Right renal cortex interstitium (tissue), 3 donors: ENCODE measurements around the gene SLC38A10. TPM values are rescaled to one million over a fixed set of nuclear protein-coding genes. Genes with fewer than 3 reads are reported as not detected.

Source experiments
- DNase-seq, 3 donors: peaks; one replicate each; pipeline ENCODE4 v3.0.0-alpha.2; 2013; ENCODE audit warnings: low read depth in 3 of 3, low spot score in 2 of 3
- polyA plus RNA-seq, 3 donors: library from polyadenylated mRNA; unstranded; fragments of 120-200 nt; gene quantifications; one replicate each; pipeline ENCODE4 v1.2.1, GENCODE V29; 2013; ENCODE audit not compliant: insufficient read length in 3 of 3

The SLC38A10 gene
- polyA plus RNA-seq, 3 donors: 45.1 to 55.0 (median 46.6) TPM

DNA sequence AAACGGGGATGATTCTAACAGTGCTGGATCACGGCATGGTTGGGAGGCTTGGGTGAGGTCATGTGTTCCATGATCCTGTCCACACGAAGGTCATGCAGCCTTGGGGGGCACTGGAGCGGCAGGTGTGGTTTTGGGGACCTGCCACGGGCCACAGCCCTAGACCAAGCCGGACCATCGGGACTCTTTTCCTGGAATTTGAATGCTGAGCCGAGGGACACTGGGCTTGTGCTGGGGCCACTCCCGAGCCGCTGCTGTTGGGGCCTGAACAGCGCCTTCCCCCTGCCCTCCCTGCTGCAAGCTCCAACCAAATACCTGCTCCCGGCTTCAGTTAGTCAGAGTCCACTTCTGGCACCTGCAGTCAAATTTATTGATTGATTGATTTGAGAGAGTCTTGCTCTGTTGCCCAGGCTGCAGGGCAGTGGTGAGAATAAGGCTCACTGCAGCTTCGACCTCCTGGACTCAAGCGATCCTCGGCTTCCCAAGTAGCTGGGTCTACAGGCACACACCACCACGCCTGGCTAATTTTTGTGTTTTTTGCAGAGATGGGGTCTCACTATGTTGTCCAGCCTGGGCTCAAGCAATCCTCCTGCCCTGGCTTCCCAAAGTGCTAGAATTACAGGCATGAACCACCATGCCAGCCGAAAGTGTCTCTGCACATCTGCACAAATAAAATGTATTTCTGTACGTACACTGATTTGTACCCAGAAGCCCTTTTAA is 37.2 kb upstream of the SLC38A10 start:
- DNase-seq: no peak

DNA sequence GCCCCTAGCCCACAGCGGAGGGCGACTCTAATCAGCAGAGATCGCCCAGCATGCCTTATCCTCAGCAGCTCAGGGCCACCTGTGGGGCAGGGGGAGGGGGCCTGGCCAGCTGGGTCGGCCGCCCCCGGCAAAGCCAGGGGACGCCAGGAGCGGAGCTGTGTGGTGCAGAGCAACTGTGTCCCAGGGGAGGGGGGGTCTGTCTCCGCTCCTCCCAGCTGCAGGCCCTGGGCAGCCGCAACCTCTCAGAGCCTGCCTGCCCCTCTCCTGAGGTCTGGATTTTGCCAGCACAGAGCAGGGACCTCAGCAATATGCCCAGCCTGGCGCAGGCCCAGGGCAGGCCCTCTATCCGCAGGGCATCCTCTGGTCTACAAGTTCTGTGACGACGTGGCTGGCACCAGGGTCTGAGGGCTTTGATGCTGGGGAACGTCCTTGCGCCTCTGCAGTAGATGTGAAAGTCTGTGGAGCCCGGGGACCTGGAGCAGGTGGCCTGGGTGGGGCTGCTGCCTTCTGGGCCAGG is 36.5 kb upstream of the SLC38A10 start:
- no peak for DNase-seq

DNA sequence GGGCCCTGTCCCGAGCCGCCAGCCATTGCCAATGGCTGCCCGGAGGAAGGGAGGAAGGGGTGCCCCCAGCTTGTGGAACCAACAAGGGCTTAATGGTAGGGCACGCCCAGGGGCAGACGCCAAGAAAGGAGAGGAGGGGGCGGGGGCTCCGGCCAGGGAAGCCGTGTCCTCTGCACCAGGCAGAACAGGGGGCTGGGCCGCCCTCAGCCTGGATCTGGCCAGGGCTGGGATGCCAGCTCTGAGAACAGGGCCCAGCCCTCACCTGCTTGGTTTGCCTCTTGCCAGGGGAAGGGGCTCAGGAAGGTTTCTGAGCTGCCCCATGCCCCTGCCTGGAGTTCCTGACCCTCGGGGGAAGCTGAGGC is 35.8 kb upstream of the SLC38A10 start:
- no peak for DNase-seq

DNA sequence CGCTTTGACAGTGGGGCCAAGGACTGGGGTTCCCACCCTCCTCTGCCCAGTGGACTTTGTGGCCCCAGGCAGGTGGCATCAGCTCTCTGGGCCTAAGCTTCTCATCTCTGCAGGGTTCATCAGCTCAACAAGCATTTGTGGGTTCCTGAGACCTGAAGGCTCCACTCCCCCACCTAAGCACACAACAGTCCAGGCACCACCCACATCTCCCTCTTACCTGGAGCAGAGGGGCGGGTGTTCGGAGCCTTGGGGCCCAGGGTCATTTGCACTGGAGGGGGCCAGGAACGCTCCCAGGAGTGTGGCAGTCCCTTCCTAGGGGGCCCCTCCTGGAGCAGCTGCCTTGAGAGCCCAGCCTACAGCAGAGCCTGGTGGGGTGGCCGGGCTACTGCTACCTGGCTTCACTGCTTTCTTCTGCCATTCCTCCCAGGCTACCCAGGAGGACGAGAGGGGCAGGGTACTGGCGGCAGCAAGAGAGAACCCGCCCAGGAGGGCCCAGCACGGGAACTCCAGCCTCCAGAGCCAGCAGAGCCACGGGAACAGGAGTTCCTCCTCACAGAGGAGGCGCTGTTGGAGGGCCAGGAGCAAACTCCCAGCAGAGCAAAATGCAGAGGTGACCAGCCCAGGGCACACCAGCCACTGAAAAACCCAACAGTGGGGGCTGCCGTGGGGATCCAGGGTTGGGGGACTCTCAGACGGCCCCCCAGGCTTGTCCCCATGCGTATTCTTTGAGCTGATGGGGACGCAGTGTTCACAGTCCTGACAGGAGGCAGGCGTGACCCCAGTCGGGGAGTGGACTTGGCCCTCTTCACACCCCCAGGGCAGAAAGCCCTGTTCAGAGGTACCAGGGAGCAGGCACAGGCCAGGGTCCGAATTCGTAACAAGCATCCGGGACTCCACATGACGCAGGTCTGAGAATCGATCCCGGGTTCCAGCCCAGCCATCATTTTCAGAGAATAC is 35.1 kb upstream of the SLC38A10 start:
- DNase-seq: no peak

DNA sequence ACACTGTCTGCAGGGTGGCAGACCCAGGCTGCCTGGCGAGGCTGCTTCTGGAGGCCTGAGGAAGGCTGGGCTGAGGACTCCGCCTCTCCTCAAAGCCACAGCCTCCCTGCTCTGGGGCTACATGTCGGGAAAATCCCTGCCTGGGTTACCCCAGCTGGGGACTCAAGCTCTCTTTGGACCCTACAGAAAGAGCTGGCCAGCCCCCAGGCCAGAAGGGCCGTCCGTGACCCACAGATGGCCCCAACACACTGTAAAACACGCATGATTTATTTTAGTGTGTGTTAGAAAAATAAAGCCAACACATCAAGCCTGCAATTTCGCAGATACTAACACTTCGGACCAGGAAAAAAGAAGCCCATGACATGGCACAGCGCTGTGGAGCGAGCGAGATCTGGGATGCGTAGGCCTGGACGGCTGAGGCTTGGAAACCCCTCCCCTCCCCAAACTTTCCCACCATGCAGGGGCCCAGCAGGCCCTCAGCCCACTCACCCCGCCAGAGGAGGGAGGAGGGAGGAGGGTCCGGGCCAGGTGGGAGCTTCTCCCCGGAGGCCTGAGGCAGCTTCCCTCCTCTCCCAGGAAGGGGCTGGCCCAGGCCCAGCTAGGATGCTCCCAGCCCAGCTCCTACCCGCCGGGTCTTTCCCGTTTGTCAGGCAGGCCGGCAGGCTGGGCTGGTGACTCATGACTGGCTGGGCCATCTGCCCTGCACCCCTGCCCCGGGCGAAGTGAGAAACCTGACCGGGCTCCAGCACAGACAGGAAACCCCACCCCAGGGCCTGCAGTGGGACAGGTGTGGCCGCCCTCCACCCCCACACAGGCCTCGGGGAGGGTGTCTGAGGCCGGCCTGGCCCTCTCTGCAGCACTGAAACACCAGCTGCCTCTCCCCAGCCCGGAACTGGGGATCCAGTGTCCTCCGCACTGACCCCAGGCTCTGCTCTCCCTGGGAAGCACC is 34.1 kb upstream of the SLC38A10 start:
- no peak for DNase-seq

DNA sequence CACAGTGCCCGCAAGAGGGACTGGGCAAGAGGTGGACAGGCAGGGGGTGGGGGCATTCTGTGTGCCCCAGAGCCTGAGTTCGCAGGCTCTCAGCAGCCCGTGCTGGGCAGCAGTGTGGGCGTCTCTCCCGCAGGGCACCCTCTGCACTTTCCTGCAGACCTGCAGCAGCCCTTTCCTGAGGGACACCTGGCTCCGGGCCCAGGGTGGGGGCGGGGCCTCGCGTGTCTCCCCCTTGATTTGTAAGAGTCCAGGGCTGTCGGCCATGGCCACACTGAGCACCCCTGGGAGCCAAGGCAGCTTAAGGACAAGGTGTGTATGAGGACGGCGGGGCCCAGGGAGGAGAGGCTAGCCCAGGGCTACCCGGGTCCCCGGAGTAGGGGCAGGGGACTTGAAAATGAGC is 33.4 kb upstream of the SLC38A10 start:
- DNase-seq: no peak

DNA sequence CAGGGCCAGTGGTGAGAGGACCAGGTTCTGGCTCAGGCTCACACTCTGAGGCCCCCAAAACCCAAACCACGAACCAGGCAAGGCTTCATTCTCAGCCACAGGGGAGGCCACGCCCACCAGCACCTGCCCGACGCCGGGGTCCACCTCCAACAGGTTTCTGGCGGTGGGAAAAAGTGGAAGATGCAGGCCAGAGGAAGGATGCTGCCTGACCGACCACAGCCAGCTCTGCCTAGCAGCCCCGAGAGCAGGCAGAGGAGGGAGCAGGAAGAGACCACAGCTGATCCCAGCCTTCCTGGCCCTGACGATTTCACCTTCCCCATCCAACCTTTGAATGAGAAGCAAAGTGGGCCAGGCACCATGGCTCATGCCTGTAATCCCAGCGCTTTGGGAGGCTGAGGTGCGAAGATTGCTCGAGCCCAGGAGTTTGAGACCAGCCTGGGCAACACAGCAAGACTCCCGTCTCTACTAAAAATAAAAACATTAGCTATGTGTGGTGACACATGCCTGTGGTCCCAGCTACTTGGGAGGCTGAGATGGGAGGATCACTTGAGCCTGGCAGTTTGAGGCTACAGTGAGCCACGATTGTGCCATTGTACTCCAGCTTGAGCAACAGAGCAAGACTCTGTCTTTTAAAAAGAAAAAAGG is 30.7 kb upstream of the SLC38A10 start:
- DNase-seq: no peak

DNA sequence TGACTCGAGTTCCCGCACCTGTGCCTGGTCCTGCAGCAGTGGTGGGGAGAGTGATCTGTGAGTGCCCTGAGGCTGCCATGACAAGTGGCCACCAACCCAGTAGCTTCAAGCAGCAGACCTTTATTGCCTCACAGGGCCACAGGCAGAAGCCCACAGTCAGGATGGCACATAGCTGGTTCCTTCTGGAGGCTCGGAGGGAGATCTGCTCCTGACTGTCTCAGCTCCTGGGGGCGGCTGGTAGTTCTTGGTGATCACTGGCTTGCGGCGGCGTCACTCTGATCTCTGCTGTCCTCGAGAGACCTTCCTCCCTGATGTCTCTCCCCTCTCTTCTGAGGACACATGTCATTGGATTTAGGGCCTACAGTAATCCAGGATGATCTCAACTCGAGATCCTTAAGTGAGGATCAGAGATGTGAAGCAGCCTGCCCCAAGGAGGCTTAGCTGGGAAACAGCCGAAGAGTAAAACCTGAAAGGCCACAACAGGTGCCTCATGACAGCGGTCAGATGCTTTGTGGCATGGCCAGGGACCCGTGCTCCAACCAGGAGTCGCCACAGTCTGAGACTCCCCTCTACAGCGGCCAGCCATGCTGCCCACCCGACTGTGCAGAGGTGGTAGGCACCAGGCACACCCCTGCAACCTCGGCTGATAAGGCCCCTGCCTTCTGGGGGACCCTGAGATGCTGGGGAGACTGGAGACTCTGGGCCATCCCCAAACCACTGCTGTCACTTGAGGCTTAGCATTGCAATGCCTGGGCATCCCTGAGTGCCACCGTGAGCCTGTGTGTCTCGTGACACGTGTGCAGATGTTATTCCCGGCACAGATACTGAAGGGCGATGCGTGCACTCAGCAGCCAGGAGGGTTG is 30.0 kb upstream of the SLC38A10 start:
- no peak for DNase-seq

DNA sequence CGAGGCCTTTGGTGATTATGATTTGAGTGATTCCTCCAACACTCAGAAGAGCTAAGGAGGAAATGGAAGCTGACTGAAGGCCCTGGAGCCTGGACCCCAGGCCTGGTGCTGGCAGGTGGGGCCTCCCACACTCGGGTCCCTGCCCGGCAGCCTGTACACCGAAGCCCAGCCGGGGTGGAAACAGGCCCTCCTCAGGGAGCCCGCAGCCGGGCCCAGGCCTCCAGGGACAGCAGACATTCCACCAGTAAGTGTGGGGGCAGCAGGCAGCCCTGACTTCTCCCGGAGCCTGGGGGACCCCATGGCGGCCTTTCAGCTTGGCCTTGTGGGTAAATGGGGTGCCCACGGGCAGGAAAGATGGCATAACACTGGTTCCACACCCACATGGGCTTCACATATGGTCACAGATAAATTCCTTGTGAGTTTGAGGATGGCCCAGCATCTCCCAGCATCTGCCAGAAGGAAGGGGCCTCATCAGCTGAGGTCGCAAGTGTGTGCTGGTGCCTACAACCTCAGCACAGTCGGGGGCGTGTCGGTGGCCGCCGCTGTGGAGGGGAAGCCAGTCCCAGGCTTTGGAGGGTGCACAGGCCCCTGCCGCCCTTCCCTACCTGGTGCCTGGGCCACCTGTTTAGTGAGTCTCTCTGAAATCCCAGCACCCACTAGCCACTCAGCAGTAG is 29.2 kb upstream of the SLC38A10 start:
- DNase-seq: no peak

DNA sequence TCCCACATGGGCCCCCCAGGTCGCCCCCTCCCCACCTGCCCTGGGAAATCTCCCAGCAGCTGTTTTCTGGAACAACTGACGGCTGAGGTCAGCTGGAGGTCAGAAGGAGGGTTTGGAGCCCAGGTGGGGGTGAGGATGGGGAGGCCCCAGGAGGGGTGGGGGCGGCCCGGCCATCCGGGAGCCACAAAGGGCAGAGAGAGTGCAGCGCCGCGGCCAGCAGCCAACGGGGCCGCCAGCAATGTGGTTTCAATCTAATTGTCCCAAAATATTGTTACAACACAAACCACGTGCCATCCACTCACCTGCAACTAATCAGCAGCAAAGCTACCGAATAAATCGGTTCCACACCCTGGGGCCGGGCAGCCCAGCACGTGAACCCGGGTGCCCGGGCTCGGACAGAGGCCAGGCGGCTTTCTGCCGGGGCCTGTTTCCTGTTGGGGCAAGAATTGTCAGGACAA is 28.3 kb upstream of the SLC38A10 start:
- DNase-seq: no peak

DNA sequence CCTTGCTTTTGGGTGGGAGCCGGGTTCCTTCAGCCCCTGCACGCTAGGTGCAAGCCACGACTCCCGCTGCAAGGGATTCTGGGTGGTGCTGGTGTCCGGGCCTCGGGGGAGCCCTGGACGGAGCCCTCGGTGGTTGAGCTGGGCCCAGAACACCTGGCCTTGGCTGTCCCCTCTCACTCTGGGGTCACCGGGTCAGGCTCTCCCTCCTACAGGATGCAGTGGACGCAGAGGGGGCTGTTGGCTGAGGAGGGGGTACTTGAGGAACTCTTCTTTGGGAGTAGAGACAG is 27.9 kb upstream of the SLC38A10 start:
- DNase-seq: no peak

DNA sequence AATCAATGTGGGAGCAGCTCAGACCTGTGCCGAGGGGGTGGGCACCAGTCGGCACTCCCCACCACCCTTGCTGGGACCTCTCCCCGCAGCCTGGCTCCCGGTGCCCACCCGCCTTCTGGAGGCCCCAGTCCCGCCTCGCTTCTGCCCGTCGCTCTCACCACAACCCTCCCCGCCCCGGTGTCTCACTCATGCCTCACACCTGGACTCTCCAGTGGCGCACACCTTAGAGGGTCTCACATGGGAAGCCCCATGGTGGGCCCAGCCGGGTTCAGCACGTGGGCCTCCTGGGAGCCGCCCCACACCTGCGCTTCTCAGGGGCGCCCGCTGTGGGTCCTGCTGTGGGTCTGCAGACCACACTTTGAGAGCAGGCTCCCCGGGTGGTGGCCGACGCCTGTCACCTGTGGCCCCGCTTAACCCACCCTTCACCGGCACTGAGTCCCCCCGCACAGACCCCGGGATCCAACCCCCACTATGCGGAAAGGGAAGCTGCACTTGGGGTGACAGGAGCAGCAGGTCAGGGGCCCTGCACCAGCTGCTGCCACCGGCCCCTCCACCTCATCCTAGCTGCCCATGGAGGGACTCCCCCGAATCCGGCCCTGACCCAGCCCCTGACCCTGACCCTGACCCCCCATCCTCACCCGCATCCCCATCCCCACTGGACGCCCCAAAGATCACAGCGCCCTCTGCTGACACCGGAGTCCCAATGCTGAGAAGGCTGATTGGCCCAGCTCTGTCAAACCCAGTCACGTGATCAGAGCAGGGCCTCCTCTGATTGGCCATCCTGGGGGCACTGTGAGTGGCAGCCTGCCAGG is 27.4 kb upstream of the SLC38A10 start:
- no peak for DNase-seq

DNA sequence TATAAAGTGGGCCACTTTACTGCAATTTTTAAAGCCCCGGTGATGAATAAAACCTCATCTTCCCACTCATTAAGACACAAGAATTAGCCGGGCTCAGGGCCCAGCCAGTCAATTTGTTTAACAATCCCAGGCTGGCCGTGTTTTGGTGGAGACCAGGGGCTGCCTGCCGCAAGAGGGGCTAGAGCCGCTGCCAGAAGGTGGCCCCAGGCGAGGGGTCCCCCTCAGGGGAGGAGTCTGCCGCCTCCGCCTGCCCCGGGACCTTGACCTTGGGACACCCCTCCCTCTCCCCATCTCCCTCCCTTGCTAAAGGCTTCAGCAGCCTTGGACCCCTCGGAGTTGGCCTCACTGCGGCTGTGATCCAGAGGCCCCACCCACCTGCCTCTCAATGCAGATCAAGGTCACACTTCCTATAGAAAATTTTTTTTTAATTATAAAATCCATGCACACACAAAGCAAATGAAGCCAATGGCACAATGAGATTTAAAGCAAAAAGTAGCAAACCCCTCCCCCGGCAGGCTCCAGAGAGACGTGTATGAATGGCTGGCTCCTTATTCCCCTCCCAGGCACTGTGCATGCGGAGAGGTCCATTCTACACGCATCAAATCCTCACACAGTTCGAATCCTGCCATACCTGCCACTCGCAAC is 23.0 kb upstream of the SLC38A10 start:
- DNase-seq: no peak

DNA sequence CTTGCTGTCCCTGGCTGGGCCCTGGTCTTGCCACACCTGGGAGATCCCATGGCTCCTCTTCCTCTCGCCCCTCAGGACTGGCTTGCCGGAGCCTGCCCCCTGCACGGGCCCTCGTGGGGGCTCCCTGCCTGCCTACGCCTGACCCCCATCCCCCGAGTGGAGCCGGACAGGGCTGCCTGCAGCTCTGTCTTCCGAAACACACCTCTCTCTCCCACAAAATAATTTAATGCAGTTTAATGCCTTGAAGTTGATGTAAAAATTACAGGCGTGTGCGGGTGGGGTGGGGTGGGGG is 22.4 kb upstream of the SLC38A10 start:
- no peak for DNase-seq

DNA sequence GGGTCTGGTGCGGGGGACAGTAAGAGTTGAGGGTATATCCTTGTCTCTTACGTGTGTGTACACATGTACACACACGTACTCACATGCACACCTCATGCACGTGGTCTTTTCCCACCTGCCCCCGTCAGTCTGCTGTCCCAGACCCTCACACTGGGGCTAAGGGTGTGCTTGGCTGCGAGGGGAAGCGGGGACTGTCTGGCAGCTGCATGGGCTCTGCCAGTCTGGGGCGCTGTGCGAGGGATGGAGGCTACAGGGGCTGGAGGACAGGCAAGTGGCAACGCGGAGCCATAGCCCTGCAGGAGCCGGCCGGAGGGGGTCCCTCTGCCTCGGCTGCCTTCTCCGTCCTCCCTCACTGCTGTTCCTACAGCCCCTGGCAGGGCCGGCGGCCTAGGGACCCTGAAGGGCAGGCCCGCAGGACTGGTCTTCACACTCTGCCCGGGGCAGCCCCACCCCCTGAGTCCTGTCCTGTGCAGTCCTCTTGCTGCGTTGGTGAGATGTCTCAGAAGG is 20.8 kb upstream of the SLC38A10 start:
- no peak for DNase-seq

DNA sequence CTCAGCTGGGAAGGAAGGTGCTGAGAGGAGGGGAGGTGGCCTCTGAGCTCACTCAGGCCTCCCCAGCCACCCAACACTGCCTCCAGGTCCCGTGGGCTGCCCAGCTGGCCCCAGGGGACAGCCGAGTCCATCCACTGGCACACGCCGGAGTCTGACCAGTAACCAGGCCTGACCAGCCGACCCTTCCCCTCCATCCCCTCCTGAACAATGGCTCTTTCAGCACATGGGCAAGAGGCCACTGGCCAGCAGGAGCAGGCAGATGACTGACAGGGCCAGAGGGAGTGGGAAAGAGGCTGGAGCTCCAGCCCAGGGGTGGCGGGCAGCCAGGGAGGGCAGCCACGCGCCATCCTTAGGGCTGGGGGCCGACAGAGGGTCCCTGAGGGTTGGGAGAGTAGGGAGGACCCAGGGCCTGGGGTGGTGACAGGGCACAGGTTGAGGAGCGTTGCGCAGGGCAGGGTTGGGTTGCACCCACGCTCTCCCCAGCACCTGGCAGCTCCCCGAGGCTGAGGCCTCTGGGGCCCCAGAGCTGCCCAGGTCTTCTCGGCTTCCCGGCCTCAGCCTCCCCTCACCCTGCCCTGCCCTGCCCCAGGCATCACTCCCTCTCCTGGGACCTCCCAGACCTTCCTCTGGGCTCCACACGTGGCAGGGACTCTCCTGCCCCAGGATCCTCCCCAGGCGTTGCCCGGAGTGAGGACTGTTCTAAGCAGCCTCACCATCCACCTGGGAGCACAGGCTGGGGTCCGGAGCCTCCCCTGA is 20.2 kb upstream of the SLC38A10 start:
- no peak for DNase-seq
